ENCODE results near the gene MAPK8IP3. TPM values are rescaled to one million over a fixed set of nuclear protein-coding genes. Genes with fewer than 3 reads are reported as not detected.

MAPK8IP3 gene
- total and polyA plus RNA-seq, 9 of the 15 experiments (the other 6 are each of a cell fraction or from before 2014, with no cell fraction given) = 0.17 to 58.7 (median 16.7) TPM

DNA sequence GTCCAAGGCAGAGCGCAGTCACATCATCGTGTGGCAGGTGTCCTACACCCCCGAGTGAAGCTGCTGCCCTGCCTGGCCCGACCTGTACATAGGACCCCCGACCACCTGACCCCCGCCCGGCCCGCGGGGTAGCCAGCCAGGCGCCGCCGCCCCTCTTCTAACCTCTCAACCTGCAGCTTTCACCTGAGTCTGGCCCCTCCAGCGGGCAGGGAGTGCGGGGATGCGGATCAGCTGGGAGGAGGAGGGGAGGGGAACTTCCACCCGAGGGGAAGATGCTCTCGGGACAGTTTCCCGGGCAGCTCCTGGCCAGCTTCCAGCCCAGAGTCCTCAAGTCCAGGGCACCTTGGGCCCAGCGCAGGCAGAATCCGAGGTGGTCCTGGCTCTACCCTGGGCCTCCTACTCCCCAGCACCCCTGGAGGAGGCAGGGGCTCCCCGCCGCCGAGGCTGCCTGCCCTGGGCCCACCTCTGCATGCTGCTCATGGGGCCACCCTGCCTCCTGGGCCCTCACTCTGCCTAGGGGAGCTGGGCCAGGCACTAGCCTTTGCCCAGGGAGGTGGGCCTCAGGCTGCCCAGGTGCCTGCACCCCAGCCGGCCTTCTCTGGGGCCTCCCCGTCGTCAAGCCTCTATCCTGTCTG is 62.9 kb downstream of the MAPK8IP3 start:
- Histone ChIP-seq H3K4me1 (replicated peaks in 1 of 2; ENCODE audit: control insufficient read depth in 2 of 2, insufficient read depth in 2 of 2, low read length in 2 of 2) (peaks cover 13 to 94% of the 10 kb centered on the region in 2 experiments; a peak in 4 of 5 replicates), H3K9ac (ENCODE audit: insufficient read depth in 1 of 2, low read depth in 2 of 2, low read length in 2 of 2) (peak overlapping the region in 1 of 2 experiments; percentile 93; a peak in 1 of 4 replicates), H3K79me2 (ENCODE audit: control insufficient read depth, insufficient read depth, low read length) (peaks cover 39% of the 10 kb centered on the region), H3K36me3 (ENCODE audit: control insufficient read depth, insufficient read depth, low read length) (peaks cover 74% of the 10 kb centered on the region; the same call in 2 of the 3 replicates), H3K4me2 (ENCODE audit: insufficient read depth, low read length) (no peak overlapping the region), H3K27ac (ENCODE audit: extremely low read depth, low read depth, low read length) (no peak overlapping the region), H2AFZ (ENCODE audit: low read depth, low read length) (no peak overlapping the region), H3K27me3 (ENCODE audit: control insufficient read depth in 2 of 2, insufficient read depth in 2 of 2, low read length in 2 of 2) (no peaks in the 10 kb centered on the region), H3K4me3 (no peak overlapping the region), H3K9me1 (ENCODE audit: control insufficient read depth, insufficient read depth, low read length) (no peaks in the 10 kb centered on the region), H4K20me1 (replicated peaks; ENCODE audit: control insufficient read depth, insufficient read depth, low read length) (0 out of 2 replicates have a peak, but pooled peaks cover 8% of the 10 kb centered on the region), H3K9me3 (replicated peaks; ENCODE audit: control insufficient read depth, insufficient read depth, low read depth, low read length) (no peaks in the 10 kb centered on the region)
- in situ Hi-C loops (cut with MboI) = no loop called here
- CTCF ChIA-PET (ENCODE audit: low intra/inter-chr PET ratio) = no interaction called here
- DNase-seq (ENCODE audit: extremely low read depth in 1 of 4, low spot score in 3 of 4) (no peak), ATAC-seq (no peak), FAIRE-seq (no peak)
- POLR2A ChIA-PET = interaction anchor here (0.7 to 1.5 kb wide), 5 partner anchors 9 to 196 kb away, joined by 3 to 4 read pairs (median 3); partner anchors contain the start of genes NUBP2, RPS2 and SPSB3
- intact Hi-C loops (cut with micrococcal nuclease) = no loop called here
- WGBS (ENCODE audit: insufficient coverage, low coverage, missing lambda C conversion rate) = 86% methylated on average over 18 of the region's 26 CpGs
- no TSS peak for BruUV-seq (replicated peaks)
- TF ChIP-seq, protein P1, sequence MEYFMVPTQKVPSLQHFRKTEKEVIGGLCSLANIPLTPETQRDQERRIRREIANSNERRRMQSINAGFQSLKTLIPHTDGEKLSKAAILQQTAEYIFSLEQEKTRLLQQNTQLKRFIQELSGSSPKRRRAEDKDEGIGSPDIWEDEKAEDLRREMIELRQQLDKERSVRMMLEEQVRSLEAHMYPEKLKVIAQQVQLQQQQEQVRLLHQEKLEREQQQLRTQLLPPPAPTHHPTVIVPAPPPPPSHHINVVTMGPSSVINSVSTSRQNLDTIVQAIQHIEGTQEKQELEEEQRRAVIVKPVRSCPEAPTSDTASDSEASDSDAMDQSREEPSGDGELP (CRISPR knock-in tag; IDR thresholded peaks at IDR 0.05; ENCODE audit: borderline replicate concordance) = peak; percentile 50; the same call in 1 of the 2 replicates
- TF ChIP-seq ZNF561 (CRISPR knock-in tag; conservative IDR thresholded peaks at IDR 0.05) (no peak), ZNF717 (CRISPR knock-in tag; IDR thresholded peaks at IDR 0.05) (0 out of 2 replicates have a peak, but pooled peaks have one; percentile 16), MBD2 (IDR thresholded peaks at IDR 0.05; ENCODE audit: borderline replicate concordance, low read depth) (no peak), LCOR (CRISPR knock-in tag; IDR thresholded peaks at IDR 0.05) (no peak), ZNF316 (IDR thresholded peaks at IDR 0.05) (no peak), SUPT5H (IDR thresholded peaks at IDR 0.05) (0 out of 2 replicates have a peak, but pooled peaks have one; percentile 5), ZNF507 (tag; conservative IDR thresholded peaks at IDR 0.05) (no peak)
- TF ChIP-seq, protein P2, sequence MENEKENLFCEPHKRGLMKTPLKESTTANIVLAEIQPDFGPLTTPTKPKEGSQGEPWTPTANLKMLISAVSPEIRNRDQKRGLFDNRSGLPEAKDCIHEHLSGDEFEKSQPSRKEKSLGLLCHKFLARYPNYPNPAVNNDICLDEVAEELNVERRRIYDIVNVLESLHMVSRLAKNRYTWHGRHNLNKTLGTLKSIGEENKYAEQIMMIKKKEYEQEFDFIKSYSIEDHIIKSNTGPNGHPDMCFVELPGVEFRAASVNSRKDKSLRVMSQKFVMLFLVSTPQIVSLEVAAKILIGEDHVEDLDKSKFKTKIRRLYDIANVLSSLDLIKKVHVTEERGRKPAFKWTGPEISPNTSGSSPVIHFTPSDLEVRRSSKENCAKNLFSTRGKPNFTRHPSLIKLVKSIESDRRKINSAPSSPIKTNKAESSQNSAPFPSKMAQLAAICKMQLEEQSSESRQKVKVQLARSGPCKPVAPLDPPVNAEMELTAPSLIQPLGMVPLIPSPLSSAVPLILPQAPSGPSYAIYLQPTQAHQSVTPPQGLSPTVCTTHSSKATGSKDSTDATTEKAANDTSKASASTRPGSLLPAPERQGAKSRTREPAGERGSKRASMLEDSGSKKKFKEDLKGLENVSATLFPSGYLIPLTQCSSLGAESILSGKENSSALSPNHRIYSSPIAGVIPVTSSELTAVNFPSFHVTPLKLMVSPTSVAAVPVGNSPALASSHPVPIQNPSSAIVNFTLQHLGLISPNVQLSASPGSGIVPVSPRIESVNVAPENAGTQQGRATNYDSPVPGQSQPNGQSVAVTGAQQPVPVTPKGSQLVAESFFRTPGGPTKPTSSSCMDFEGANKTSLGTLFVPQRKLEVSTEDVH (IDR thresholded peaks at IDR 0.05; ENCODE audit: low read depth, partially characterized antibody) = no peak
- TF ChIP-seq, protein P3, sequence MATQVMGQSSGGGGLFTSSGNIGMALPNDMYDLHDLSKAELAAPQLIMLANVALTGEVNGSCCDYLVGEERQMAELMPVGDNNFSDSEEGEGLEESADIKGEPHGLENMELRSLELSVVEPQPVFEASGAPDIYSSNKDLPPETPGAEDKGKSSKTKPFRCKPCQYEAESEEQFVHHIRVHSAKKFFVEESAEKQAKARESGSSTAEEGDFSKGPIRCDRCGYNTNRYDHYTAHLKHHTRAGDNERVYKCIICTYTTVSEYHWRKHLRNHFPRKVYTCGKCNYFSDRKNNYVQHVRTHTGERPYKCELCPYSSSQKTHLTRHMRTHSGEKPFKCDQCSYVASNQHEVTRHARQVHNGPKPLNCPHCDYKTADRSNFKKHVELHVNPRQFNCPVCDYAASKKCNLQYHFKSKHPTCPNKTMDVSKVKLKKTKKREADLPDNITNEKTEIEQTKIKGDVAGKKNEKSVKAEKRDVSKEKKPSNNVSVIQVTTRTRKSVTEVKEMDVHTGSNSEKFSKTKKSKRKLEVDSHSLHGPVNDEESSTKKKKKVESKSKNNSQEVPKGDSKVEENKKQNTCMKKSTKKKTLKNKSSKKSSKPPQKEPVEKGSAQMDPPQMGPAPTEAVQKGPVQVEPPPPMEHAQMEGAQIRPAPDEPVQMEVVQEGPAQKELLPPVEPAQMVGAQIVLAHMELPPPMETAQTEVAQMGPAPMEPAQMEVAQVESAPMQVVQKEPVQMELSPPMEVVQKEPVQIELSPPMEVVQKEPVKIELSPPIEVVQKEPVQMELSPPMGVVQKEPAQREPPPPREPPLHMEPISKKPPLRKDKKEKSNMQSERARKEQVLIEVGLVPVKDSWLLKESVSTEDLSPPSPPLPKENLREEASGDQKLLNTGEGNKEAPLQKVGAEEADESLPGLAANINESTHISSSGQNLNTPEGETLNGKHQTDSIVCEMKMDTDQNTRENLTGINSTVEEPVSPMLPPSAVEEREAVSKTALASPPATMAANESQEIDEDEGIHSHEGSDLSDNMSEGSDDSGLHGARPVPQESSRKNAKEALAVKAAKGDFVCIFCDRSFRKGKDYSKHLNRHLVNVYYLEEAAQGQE (IDR thresholded peaks at IDR 0.05; ENCODE audit: borderline replicate concordance) = no peak
- TF ChIP-seq, protein P3 (CRISPR knock-in tag; IDR thresholded peaks at IDR 0.05; ENCODE audit: low read depth) = no peak
